Brain pericyte (primary cell): ENCODE results near the gene SLC35E4.

ENCODE experiments used
- DNase-seq: peaks from one replicate; pipeline ENCODE4 v3.0.0-alpha.2; 2012; ENCODE audit warnings: low read depth, low spot score

Gene SLC35E4

DNA sequence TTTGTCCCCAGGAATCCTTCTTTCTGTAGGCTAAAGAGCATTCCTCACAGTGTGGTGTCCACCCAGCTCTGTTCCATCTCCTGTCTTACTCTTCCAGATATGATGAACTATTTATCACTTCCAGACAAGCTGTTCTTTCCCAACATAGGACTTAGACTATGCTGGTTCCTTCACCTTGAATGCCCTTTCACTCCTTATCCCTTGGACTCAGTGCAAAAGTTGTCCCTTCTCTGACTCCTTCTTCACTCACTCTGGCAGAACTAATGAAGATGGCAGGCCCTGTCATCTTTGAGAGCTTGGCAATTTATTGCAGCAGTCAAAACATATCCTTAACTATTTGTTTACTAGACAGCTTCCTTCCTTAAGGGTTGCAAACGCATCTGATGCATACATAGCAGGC, 55.6 kb downstream of the SLC35E4 start:
- DNase-seq, result no peak

DNA sequence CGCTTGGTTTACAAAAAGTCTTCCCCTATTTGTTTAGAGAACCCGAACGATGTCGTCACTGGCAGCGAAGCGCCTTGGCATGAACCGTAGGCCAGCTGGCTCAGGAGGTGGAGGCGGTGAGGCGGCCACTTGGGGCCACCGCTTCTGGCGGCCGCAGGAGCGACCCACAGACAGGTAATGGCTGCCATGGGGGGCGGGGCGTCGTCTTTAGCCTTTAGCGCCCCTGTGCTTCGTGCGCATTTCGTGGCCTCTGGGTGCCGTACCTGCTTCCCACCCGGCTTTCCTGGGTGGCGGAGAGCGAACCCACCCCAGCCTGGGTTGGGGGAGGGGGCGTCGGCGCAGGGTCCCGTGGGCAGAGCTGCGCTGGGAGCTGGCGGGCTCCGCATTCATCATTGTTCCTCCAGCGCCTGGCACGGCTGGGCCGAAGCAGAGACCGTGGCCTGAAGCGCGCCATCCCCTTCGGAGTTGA, 58.6 kb downstream of the SLC35E4 start:
- no peak for DNase-seq

DNA sequence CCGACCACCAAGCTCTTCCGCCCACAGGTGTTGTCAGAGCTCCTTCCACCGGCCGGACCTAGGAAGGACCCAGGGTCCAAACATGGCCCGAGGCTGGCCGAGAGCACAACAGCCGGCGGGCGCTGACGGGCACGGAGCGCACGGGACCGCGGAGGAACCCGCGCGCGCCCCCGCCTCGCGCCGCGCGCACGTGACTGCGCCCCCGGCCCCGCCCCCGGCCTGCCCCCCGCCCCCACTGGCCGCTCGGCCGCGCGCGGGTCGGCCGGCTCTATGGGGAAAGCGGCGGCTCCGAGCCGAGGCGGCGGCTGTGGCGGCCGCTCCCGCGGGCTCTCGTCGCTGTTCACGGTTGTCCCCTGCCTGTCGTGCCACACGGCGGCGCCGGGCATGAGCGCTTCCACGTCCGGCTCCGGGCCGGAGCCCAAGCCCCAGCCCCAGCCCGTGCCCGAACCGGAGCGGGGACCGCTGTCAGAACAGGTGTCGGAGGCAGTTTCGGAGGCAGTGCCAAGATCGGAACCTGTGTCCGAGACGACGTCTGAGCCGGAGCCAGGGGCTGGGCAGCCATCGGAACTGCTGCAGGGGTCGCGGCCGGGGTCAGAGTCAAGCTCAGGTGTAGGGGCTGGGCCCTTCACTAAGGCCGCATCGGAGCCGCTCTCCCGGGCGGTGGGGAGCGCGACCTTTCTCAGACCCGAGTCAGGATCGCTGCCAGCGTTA, 59.2 kb downstream of the SLC35E4 start, which contains the start of gene OSBP2:
TSS of gene OSBP2 (plus strand) at position 235 of the 711 bp plus-strand sequence. CDS start at position 271, 36 bp downstream.
- no peak for DNase-seq

DNA sequence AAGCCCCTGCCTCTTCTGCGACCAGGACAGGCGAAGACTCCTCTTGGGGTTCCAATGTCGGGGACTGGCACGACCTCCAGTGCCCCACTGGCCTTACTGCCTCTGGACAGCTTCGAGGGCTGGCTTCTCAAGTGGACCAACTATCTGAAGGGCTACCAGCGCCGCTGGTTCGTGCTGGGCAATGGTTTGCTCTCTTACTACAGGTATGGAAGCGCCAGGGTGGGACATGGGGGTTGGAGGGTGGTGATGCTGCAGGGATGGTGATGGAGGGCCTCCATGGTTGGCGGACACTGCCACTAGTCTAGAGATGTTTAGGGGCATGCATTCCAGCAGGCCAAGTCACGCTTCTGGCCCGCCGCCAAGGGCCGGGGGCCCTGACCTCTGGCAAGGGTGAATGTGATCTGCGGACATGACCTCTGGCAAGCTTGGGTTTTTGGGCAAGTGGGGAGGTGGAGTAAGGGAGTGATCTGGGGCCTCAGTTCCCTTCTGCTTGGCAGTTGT, 59.8 kb downstream of the SLC35E4 start:
- DNase-seq, result no peak

DNA sequence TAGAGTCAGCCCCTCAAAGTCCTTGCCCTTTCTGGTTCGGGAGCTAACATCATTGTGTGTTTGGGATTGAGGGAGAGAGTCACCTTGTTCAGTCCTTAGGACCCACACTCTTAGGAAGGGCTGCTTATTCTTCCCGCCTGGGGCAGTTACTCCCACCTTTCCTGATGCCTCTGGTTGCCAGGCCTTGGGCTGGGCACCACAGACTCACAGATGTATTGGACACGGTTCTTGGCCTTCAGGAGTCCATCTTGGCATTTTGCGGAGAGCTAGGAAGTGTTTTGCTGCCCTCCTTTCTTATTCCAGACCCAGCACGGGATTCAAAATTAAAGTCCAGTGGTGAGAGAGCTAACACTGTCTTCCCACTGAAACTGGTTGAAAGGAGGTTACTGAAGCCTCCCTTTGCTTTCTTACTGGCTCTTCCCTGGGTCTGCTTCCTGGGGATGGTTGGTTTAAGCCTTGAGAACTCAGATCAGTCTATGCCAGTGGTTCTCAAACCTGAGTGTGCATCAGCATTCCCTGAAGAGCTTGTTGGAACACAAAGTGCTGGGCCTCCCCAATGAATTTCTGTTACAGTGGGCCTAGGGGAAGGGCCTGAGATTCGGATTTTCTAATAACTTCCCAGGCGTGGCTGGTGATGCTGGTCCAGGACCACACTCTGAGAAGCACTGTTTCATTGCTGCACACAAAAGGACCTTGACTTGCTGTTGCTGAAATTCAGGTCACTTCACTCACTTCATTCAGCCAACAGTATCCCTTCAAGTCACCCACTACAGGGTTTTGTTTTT, 60.5 kb downstream of the SLC35E4 start:
- no peak for DNase-seq
